Vagina (tissue), 2 donors: ENCODE results near the gene NT5DC1.

ENCODE experiments used
- POLR2AphosphoS5 ChIP-seq, 2 donors: sonication (generic); formaldehyde crosslinking; IDR thresholded peaks; one replicate each; pipeline ENCODE4 v1.9.0; 2017; ENCODE audit warnings: antibody characterized with exemption in 2 of 2, mild to moderate bottlenecking in 2 of 2, low read depth in 1 of 2; ENCODE audit not compliant: insufficient read depth in 1 of 2
- TF ChIP-seq, protein P1 (sequence below), 3 experiments: fragments of 450-650 bp in 2 of 3; fragments of 200-600 bp in 1 of 3; sonication (generic) in 1 of 3; IDR thresholded peaks; one replicate each; pipeline ENCODE4 v1.5.1; 2017 to 2019; ENCODE audit warnings: antibody characterized with exemption in 3 of 3, mild to moderate bottlenecking in 2 of 3, moderate library complexity in 2 of 3

DNA sequence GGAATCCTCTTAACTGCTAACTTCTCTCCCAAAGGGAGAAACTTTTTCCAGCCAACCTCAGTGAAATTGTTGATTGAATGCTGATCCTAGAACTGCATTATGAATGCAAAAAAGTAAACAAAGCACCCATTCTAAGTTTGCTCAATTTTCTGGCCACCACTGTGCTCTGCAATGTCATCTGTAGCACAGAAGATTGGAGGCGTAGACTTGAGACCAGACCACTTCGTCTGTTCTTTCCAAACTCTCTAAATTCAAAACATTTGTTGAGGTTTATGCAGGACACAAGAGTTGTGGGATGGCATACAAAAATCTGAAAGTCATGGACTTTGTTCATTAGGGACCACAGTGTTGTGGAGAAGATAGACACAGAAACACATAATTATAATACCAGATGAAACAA, 190.1 kb downstream of the NT5DC1 start:
- TF ChIP-seq, protein P1, sequence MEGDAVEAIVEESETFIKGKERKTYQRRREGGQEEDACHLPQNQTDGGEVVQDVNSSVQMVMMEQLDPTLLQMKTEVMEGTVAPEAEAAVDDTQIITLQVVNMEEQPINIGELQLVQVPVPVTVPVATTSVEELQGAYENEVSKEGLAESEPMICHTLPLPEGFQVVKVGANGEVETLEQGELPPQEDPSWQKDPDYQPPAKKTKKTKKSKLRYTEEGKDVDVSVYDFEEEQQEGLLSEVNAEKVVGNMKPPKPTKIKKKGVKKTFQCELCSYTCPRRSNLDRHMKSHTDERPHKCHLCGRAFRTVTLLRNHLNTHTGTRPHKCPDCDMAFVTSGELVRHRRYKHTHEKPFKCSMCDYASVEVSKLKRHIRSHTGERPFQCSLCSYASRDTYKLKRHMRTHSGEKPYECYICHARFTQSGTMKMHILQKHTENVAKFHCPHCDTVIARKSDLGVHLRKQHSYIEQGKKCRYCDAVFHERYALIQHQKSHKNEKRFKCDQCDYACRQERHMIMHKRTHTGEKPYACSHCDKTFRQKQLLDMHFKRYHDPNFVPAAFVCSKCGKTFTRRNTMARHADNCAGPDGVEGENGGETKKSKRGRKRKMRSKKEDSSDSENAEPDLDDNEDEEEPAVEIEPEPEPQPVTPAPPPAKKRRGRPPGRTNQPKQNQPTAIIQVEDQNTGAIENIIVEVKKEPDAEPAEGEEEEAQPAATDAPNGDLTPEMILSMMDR (IDR thresholded peaks at IDR 0.05): no peak
- no peak for TF ChIP-seq POLR2AphosphoS5 (IDR thresholded peaks at IDR 0.05; ENCODE audit: insufficient read depth in 1 of 2, low read depth in 1 of 2)
